Measurements from ENCODE around the gene MAP2. TPM values are rescaled to one million over a fixed set of nuclear protein-coding genes. Genes with fewer than 3 reads are reported as not detected.
A peak's percentile ranks its signal among the peaks of the same experiment; 100 is the strongest.

Gene MAP2
- total RNA-seq, 1 experiment from 2014 or later, result 7.4 TPM

DNA sequence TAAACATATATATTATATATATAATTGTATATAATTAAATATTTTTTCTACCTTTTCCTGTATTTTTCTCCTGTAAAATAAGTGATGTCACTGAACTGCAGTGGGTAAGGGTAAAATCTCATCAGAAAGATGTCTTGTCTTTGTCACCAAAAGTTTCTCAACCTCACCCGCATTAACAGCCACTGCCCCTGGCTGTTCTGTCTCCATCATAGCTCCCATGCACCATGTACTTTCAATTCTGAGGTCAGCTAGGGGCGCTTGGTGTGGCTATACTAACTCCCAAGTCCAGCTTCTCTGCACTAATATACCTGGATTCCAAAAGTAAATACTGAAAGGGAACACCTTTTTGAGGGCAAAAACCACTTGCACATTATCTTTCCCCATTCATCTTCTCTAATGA, 46.6 kb downstream of the MAP2 start:
- no TSS peak for BruUV-seq (replicated peaks)
- Histone ChIP-seq H3K9me3 (ENCODE audit: control insufficient read depth in 1 of 2, insufficient read depth in 1 of 2, low read depth in 1 of 2, low read length in 2 of 2) (no peaks in the 10 kb centered on the region), H3K9me2 (ENCODE audit: insufficient read depth) (no peaks in the 10 kb centered on the region; the same call in 1 of the 2 replicates), H3K4me2 (ENCODE audit: low read length) (no peak overlapping the region), H3K4me3 (replicated peaks in 1 of 2; ENCODE audit: low read depth in 1 of 2, low read length in 2 of 2) (no peak overlapping the region), H2AFZ (ENCODE audit: low read depth, low read length, poor library complexity, severe bottlenecking) (no peak overlapping the region), H3K4me1 (ENCODE audit: control insufficient read depth in 1 of 2, insufficient read depth in 2 of 2, low read length in 2 of 2) (peaks cover 24 to 30% of the 10 kb centered on the region in 2 experiments), H3K27me3 (ENCODE audit: insufficient read depth, low read length) (no peaks in the 10 kb centered on the region), H3K9ac (ENCODE audit: low read length) (no peak overlapping the region), H3K27ac (ENCODE audit: low read depth, low read length) (no peak overlapping the region), H3K79me2 (ENCODE audit: insufficient read depth, low read length) (no peaks in the 10 kb centered on the region), H4K20me1 (ENCODE audit: insufficient read depth) (no peaks in the 10 kb centered on the region), H3K36me3 (ENCODE audit: control insufficient read depth in 1 of 2, insufficient read depth in 2 of 2, low read length in 2 of 2) (no peaks in the 10 kb centered on the region)
- intact Hi-C loops (cut with micrococcal nuclease), result no loop called here
- RAD21 ChIA-PET (ENCODE audit: low non-redundant PET in 1 of 2, low total read pairs in 2 of 2, uncharacterized antibody in 2 of 2, unreplicated experiment in 2 of 2), result no interaction called here
- POLR2A ChIA-PET, result no interaction called here
- CTCF ChIA-PET, result no interaction called here
- DNase-seq (ENCODE audit: low read depth, low spot score) (no peak), ATAC-seq (no peak)
- TF ChIP-seq TCF7L2 (IDR thresholded peaks at IDR 0.05; ENCODE audit: borderline replicate concordance, extremely low read depth, insufficient read depth, insufficient read length), result no peak
- TF ChIP-seq SP1 (IDR thresholded peaks at IDR 0.05; ENCODE audit: low read depth), result no peak
- no peak for TF ChIP-seq CBX3 (IDR thresholded peaks at IDR 0.05; ENCODE audit: low read depth)
- no peak for TF ChIP-seq EZH2 (IDR thresholded peaks at IDR 0.05)
- no peak for TF ChIP-seq SRF (IDR thresholded peaks at IDR 0.05; ENCODE audit: low read depth)

- Histone ChIP-seq H3K9me2 (ENCODE audit: insufficient read depth) (no peaks in the 10 kb centered on the region; the same call in 1 of the 2 replicates), H3K36me3 (ENCODE audit: control insufficient read depth in 1 of 2, insufficient read depth in 2 of 2, low read length in 2 of 2) (no peaks in the 10 kb centered on the region), H4K20me1 (ENCODE audit: insufficient read depth) (no peaks in the 10 kb centered on the region), H3K9me3 (ENCODE audit: control insufficient read depth in 1 of 2, insufficient read depth in 1 of 2, low read depth in 1 of 2, low read length in 2 of 2) (no peaks in the 10 kb centered on the region), H3K79me2 (ENCODE audit: insufficient read depth, low read length) (no peaks in the 10 kb centered on the region), H3K9ac (ENCODE audit: low read length) (no peak overlapping the region), H3K27me3 (ENCODE audit: insufficient read depth, low read length) (no peaks in the 10 kb centered on the region), H2AFZ (ENCODE audit: low read depth, low read length, poor library complexity, severe bottlenecking) (no peak overlapping the region), H3K27ac (ENCODE audit: low read depth, low read length) (no peak overlapping the region), H3K4me3 (replicated peaks in 1 of 2; ENCODE audit: low read depth in 1 of 2, low read length in 2 of 2) (no peak overlapping the region), H3K4me1 (ENCODE audit: control insufficient read depth in 1 of 2, insufficient read depth in 2 of 2, low read length in 2 of 2) (peaks cover 24 to 30% of the 10 kb centered on the region in 2 experiments), H3K4me2 (ENCODE audit: low read length) (peak overlapping the region; percentile 20; the same call in 1 of the 2 replicates)
- CTCF ChIA-PET, result no interaction called here
- intact Hi-C loops (cut with micrococcal nuclease), result no loop called here
- no peak for TF ChIP-seq EZH2phosphoT487 (IDR thresholded peaks at IDR 0.05; ENCODE audit: borderline replicate concordance)
- TF ChIP-seq, protein P1, sequence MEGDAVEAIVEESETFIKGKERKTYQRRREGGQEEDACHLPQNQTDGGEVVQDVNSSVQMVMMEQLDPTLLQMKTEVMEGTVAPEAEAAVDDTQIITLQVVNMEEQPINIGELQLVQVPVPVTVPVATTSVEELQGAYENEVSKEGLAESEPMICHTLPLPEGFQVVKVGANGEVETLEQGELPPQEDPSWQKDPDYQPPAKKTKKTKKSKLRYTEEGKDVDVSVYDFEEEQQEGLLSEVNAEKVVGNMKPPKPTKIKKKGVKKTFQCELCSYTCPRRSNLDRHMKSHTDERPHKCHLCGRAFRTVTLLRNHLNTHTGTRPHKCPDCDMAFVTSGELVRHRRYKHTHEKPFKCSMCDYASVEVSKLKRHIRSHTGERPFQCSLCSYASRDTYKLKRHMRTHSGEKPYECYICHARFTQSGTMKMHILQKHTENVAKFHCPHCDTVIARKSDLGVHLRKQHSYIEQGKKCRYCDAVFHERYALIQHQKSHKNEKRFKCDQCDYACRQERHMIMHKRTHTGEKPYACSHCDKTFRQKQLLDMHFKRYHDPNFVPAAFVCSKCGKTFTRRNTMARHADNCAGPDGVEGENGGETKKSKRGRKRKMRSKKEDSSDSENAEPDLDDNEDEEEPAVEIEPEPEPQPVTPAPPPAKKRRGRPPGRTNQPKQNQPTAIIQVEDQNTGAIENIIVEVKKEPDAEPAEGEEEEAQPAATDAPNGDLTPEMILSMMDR (IDR thresholded peaks at IDR 0.05 in 2 of 3, conservative IDR thresholded peaks at IDR 0.05 in 1 of 3; ENCODE audit: borderline replicate concordance in 1 of 3, insufficient read depth in 1 of 3, low read depth in 2 of 3, low read length in 2 of 3), result no peak
- no peak for TF ChIP-seq ZFX (IDR thresholded peaks at IDR 0.05)
- no peak for TF ChIP-seq CEBPB (IDR thresholded peaks at IDR 0.05; ENCODE audit: low read depth)
- TF ChIP-seq MAX (IDR thresholded peaks at IDR 0.05), result no peak
- TF ChIP-seq JUND (IDR thresholded peaks at IDR 0.05), result no peak
- TF ChIP-seq SRF (IDR thresholded peaks at IDR 0.05; ENCODE audit: low read depth), result no peak
- TF ChIP-seq ZNF274 (IDR thresholded peaks at IDR 0.05; ENCODE audit: low read depth, low read length), result no peak
- TF ChIP-seq CBX3 (IDR thresholded peaks at IDR 0.05; ENCODE audit: low read depth), result no peak
- ATAC-seq, result no peak
- RAD21 ChIA-PET (ENCODE audit: low non-redundant PET in 1 of 2, low total read pairs in 2 of 2, uncharacterized antibody in 2 of 2, unreplicated experiment in 2 of 2), result no interaction called here
- no TSS peak for BruUV-seq (replicated peaks)
- DNase-seq (ENCODE audit: low read depth, low spot score), result no peak
- POLR2A ChIA-PET, result no interaction called here
Observed at GRCh38 chr2:209471037-209471436, 47.2 kb downstream of the MAP2 start.
